Mucosa of descending colon (tissue), 3 donors: ENCODE results near the gene SERPINE2. TPM values are rescaled to one million over a fixed set of nuclear protein-coding genes. Genes with fewer than 3 reads are reported as not detected.

Experiments used
- ATAC-seq: fragments of 200-7000 bp; cut with Tn5 transposase; one replicate; pipeline ENCODE4 v1.9.1; 2020; ENCODE audit warnings: mild to moderate bottlenecking, moderate library complexity
- DNase-seq, 3 donors: peaks; one replicate each; pipeline ENCODE4 v3.0.0-alpha.2; 2020
- H3K36me3 ChIP-seq: fragments of 200-600 bp; one replicate; pipeline ENCODE4 v1.8.0; 2021; ENCODE audit warnings: low read depth, mild to moderate bottlenecking
- H3K4me1 ChIP-seq: fragments of 200-600 bp; one replicate; pipeline ENCODE4 v1.8.0; 2021; ENCODE audit warnings: low read depth, mild to moderate bottlenecking
- H3K4me3 ChIP-seq: fragments of 200-600 bp; one replicate; pipeline ENCODE4 v1.8.0; 2021; ENCODE audit warnings: mild to moderate bottlenecking
- H3K9me3 ChIP-seq: fragments of 200-600 bp; one replicate; pipeline ENCODE4 v1.8.0; 2021; ENCODE audit warnings: mild to moderate bottlenecking
- CTCF ChIP-seq: fragments of 200-600 bp; IDR thresholded peaks from one replicate; pipeline ENCODE4 v1.8.0; 2022; ENCODE audit warnings: antibody characterized with exemption, mild to moderate bottlenecking
- intact Hi-C, 2 donors: fragments of 100-400 bp; cut with DNase I in 1 of 2; cut with micrococcal nuclease in 1 of 2; formaldehyde crosslinking; loops; one replicate each; pipeline versions ENCODE4 v1.11.0 to v1.11.1; 2022; cut with DNase I, micrococcal nuclease
- total RNA-seq, 3 donors: library from RNA; stranded (reverse); fragmentation: NEBNext Ultra II Directional in 2 of 3; extraction: Animal tissue kit (Norgen Biotek cat#: 25700) in 2 of 3; gene quantifications; one replicate each; pipeline versions ENCODE4 v1.2.1 to v1.2.4, GENCODE V29; 2021 to 2023
- donor health status: DM: no; HTN: no; CAD: no; lungs with moderate emphysema.
- donor health status: DM: no; HTN: no; CAD: no.
- donor health status: DM: no; HTN: yes; CAD: no.

SERPINE2 gene
- total RNA-seq, 3 donors from 2014 or later, result 10.6 to 15.9 (median 12.4) TPM

GRCh38 chr2:224042191-224042696, 3.2 kb upstream of the SERPINE2 start:
- DNase-seq (no peak), ATAC-seq (no peak)
- no peak for TF ChIP-seq CTCF
- Histone ChIP-seq H3K4me1 (peaks cover 4% of the 10 kb centered on the region), H3K4me3 (no peak overlapping the region), H3K9me3 (no peaks in the 10 kb centered on the region), H3K36me3 (no peaks in the 10 kb centered on the region)
- intact Hi-C loops, result no loop called here

- no peak for TF ChIP-seq CTCF
- DNase-seq, result no peak
- ATAC-seq, result no peak
- Histone ChIP-seq H3K9me3 (no peaks in the 10 kb centered on the region), H3K4me3 (no peak overlapping the region), H3K4me1 (peaks cover 4% of the 10 kb centered on the region), H3K36me3 (no peaks in the 10 kb centered on the region)
- intact Hi-C loops, result no loop called here
Measured at GRCh38 chr2:224041554-224041953, 2.5 kb upstream of the SERPINE2 start.

DNA sequence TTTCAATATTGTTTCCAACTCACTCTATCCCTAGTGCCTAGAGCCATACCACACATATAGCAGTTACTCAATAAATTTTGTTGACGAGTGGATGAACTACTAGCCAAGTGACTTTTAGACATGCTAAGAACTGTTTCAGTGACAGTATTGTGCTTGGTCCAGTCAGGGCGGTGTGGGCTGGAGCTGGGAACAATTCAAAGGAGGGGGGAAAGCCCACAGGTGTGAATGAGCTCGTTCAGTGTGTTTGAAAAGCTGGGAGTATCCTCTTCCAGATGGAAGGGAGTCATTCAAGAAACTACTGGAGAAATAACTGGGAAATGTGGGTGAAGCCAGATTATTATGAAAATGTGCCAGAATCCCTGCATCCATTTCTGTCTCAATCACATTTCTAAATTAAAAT, 1.7 kb upstream of the SERPINE2 start:
- no peaks in the 10 kb centered on the region for H3K9me3 ChIP-seq
- ATAC-seq (no peak), DNase-seq (no peak)
- intact Hi-C loops, result no loop called here
- no peak overlapping the region for H3K4me3 ChIP-seq
- H3K36me3 ChIP-seq, result no peaks in the 10 kb centered on the region
- peaks cover 4% of the 10 kb centered on the region for H3K4me1 ChIP-seq
- TF ChIP-seq CTCF, result no peak

- Histone ChIP-seq H3K9me3 (no peaks in the 10 kb centered on the region), H3K36me3 (no peaks in the 10 kb centered on the region), H3K4me1 (peaks cover 4% of the 10 kb centered on the region), H3K4me3 (no peak overlapping the region)
- ATAC-seq (peak; percentile 36), DNase-seq (no peak)
- intact Hi-C loops, result no loop called here
- TF ChIP-seq CTCF, result no peak
Measured at GRCh38 chr2:224039770-224040440, 819 bp upstream of the SERPINE2 start.

GRCh38 chr2:224038830-224039079, 331 bp downstream of the SERPINE2 start:
- H3K4me1 ChIP-seq, result peaks cover 4% of the 10 kb centered on the region
- no peaks in the 10 kb centered on the region for H3K9me3 ChIP-seq
- peak; percentile 58 for ATAC-seq
- peak in 1 of 3 donors; percentile 50 for DNase-seq
- H3K4me3 ChIP-seq, result peak overlapping the region; percentile 19
- TF ChIP-seq CTCF, result no peak
- no peaks in the 10 kb centered on the region for H3K36me3 ChIP-seq
- intact Hi-C loops, result no loop called here
